GM21367 (cell line): ENCODE data around the gene NCAPD2.
"Not testable (repeated sequence)": the region's sequence is repeated elsewhere in the genome, so short reads cannot be mapped to it uniquely, and the experiment has no call there.

Experiments used
- ATAC-seq: cut with Tn5 transposase; IDR thresholded peaks from one replicate; pipeline ENCODE4 v1.9.1; 2021; ENCODE audit not compliant: unreplicated experiment

The NCAPD2 gene

GRCh38 chr12:6546016-6546415 lies 52.1 kb downstream of the NCAPD2 start:
- no peak for ATAC-seq

GRCh38 chr12:6547566-6547965 lies 53.7 kb downstream of the NCAPD2 start:
- no peak for ATAC-seq

- ATAC-seq: no peak
Measured at GRCh38 chr12:6547987-6548386, 54.1 kb downstream of the NCAPD2 start.

GRCh38 chr12:6548556-6548955 lies 54.7 kb downstream of the NCAPD2 start:
- ATAC-seq: no peak

- ATAC-seq: no peak
Measured at GRCh38 chr12:6548966-6549683, 55.2 kb downstream of the NCAPD2 start.

GRCh38 chr12:6549684-6550151 lies 55.8 kb downstream of the NCAPD2 start:
- ATAC-seq: no peak

- ATAC-seq: no peak
Measured at GRCh38 chr12:6550294-6551062, 56.6 kb downstream of the NCAPD2 start.

- ATAC-seq: no peak
Measured at GRCh38 chr12:6551063-6551461, 57.2 kb downstream of the NCAPD2 start.

- ATAC-seq: no peak
Measured at GRCh38 chr12:6551496-6552139, 57.7 kb downstream of the NCAPD2 start.

GRCh38 chr12:6552140-6552551 lies 58.2 kb downstream of the NCAPD2 start:
- ATAC-seq: no peak

GRCh38 chr12:6553051-6553868 lies 59.4 kb downstream of the NCAPD2 start:
- ATAC-seq: no peak

GRCh38 chr12:6554168-6555017 lies 60.5 kb downstream of the NCAPD2 start:
- ATAC-seq: no peak

- no peak for ATAC-seq
Measured at GRCh38 chr12:6555018-6555691, 61.3 kb downstream of the NCAPD2 start.

- not testable (repeated sequence) for ATAC-seq
Measured at GRCh38 chr12:6556496-6556817, 62.6 kb downstream of the NCAPD2 start.

- ATAC-seq: no peak
Measured at GRCh38 chr12:6556857-6557256, 63.0 kb downstream of the NCAPD2 start.

- not testable (repeated sequence) for ATAC-seq
Measured at GRCh38 chr12:6558014-6558760, 64.3 kb downstream of the NCAPD2 start.

- no peak for ATAC-seq
Measured at GRCh38 chr12:6559500-6559899, 65.6 kb downstream of the NCAPD2 start.

GRCh38 chr12:6560501-6561205 lies 66.8 kb downstream of the NCAPD2 start:
- no peak for ATAC-seq
